PFSK-1 (cell line): ENCODE results near the gene FUT1.

Experiments
- FOXP2 ChIP-seq: optimal IDR thresholded peaks from 2 replicates; pipeline ENCODE3; 2011; ENCODE audit warnings: borderline replicate concordance, control low read depth, inconsistent platforms; ENCODE audit not compliant: insufficient read depth; ENCODE audit errors: extremely low read length, extremely low read depth
- POLR2AphosphoS5 ChIP-seq: IDR thresholded peaks from 2 replicates; pipeline ENCODE4 v1.6.1; 2012; ENCODE audit warnings: low read depth, mild to moderate bottlenecking, control low read depth, low read length, moderate library complexity
- REST ChIP-seq, 2 experiments: IDR thresholded peaks; 2 replicates each; pipeline versions ENCODE4 v1.6.1 to v1.8.0; 2011 to 2012; ENCODE audit warnings: low read depth in 2 of 2, low read length in 2 of 2, control low read depth in 1 of 2, inconsistent platforms in 1 of 2, mild to moderate bottlenecking in 1 of 2, moderate library complexity in 1 of 2; ENCODE audit not compliant: insufficient read depth in 1 of 2
- SIN3A ChIP-seq: IDR thresholded peaks from 2 replicates; pipeline ENCODE4 v1.6.1; 2012; ENCODE audit warnings: mild to moderate bottlenecking, low read length, moderate library complexity, borderline replicate concordance; ENCODE audit not compliant: insufficient read depth
- TAF1 ChIP-seq: IDR thresholded peaks from 2 replicates; pipeline ENCODE4 v1.6.1; 2012; ENCODE audit warnings: low read length, control low read depth, borderline replicate concordance; ENCODE audit not compliant: insufficient read depth

FUT1 gene

DNA sequence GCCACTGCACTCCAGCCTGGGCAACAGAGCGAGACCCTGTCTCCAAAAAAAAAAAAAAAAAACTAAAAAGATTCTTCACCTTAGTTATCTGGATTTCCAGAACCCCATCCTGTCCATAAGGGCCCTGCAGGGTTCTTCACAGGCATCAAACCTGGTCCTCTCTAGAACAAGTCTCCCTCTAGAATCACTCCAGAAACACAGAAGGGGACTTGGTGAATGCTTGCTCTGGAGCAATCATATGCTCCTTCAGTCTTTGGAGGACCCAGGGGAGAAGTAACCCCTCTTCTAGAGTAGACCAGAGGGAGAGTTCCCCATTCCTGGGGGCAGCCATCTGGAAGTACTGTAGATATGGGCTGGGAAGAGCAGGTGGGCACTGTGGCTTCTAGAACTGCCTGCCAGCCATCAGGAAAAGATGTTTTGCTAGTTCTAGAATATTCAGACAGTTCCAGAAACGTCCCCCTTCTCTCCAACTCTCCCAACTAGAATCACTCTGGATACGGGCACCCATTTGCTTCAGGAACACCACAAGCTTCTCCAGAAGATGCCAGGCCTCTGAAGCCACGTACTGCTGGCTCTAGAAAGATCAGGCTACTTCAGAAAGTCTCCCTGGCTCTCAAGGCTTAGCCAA lies 2.8 kb downstream of the FUT1 start:
- no peak for TF ChIP-seq TAF1
- TF ChIP-seq SIN3A = no peak

- no peak for TF ChIP-seq FOXP2
- no peak for TF ChIP-seq TAF1
- TF ChIP-seq REST (IDR thresholded peaks at IDR 0.05; ENCODE audit: insufficient read depth in 1 of 2, low read depth in 2 of 2, low read length in 2 of 2) = no peak
- no peak for TF ChIP-seq POLR2AphosphoS5
- TF ChIP-seq SIN3A = no peak
These were observed 5.5 kb downstream of the FUT1 start, which contains the start of gene IZUMO1 for GRCh38 chr19:48746738-48747575. IZUMO1 (minus strand) TSS chr19:48746909; CDS start chr19:48745859, 1,050 bp downstream.

GRCh38 chr19:48746110-48746509 lies 6.3 kb downstream of the FUT1 start:
- TF ChIP-seq TAF1 = no peak
- no peak for TF ChIP-seq SIN3A

DNA sequence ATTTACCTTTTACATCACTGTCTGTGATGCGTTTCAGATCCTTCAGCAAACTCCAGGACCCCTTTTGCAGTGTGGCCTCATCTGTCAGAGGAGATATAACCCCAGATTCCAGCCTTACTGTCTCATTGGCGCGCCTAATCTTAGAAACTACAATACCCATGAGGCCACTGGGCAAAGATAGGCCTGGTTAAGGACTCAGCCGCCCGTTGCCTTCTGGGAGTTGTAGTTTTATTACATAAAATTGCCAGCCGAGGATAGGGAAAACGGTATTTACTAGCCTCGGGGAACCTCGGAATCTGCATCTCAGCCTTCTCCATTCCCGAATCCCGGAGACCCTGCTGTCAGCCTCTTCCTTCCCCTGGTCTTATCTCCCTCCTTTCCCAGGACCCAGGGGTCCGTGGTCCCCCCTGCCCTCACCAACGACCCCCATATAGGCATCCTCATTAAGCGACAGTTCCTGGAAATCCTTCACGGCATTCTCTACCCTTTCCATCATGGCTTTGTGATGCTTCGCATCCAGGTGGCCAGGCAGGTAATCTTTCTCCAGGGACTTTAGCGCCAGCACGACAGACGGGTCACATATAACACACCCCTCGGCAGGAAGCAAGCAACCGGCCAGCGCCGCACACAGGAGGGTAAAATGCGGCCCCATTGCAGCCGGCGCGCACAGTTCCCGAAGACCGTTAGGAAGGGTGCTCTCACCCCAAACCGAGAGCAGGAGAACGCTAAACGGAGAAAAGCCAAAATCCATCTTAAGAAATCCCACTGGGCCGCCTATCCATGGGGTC lies 7.0 kb downstream of the FUT1 start:
- no peak for TF ChIP-seq POLR2AphosphoS5
- TF ChIP-seq REST (IDR thresholded peaks at IDR 0.05; ENCODE audit: insufficient read depth in 1 of 2, low read depth in 2 of 2, low read length in 2 of 2) = no peak
- TF ChIP-seq TAF1 = no peak
- TF ChIP-seq SIN3A = no peak
- TF ChIP-seq FOXP2 = no peak

DNA sequence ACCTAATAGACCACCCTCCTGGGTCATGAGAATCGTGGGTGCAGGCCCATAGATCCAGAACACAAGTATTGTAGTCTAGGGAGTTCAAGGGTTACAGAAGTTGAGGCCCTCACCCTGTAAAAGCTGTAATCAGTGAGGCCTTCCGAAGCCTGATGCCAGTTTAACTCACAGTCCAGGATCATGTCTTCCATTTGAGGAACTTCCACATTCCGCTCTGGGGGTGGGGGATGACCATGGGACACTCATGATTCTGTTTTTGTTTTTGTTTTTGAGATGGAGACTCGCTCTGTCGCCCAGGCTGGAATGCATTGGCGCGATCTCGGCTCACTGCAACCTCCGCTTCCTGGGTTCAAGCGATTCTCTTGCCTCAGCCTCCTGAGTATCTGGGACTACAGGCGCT lies 10.3 kb downstream of the FUT1 start:
- TF ChIP-seq FOXP2 (no peak), POLR2AphosphoS5 (no peak), SIN3A (no peak), REST (IDR thresholded peaks at IDR 0.05; ENCODE audit: insufficient read depth in 1 of 2, low read depth in 2 of 2, low read length in 2 of 2) (no peak), TAF1 (no peak)
